Brain microvascular endothelial cell (primary cell): Measurements from ENCODE around the gene TUBA3C.

Source experiments
- DNase-seq: peaks from one replicate; pipeline ENCODE4 v3.0.0-alpha.2; 2020
- H3K27ac ChIP-seq: fragments of 250-450 bp; sonication (Bioruptor Pico); 2 replicates; pipeline ENCODE4 v1.5.1; 2020; ENCODE audit warnings: mild to moderate bottlenecking, moderate library complexity
- H3K27me3 ChIP-seq: fragments of 250-450 bp; sonication (Bioruptor Pico); replicated peaks from 2 replicates; pipeline ENCODE4 v1.5.1; 2020; ENCODE audit warnings: mild to moderate bottlenecking
- H3K36me3 ChIP-seq: fragments of 250-450 bp; sonication (Bioruptor Pico); replicated peaks from 2 replicates; pipeline ENCODE4 v1.5.1; 2020; ENCODE audit warnings: mild to moderate bottlenecking
- H3K4me3 ChIP-seq: 2 replicates; pipeline ENCODE4 v1.5.1; 2011; ENCODE audit warnings: low read depth, mild to moderate bottlenecking, control low read depth, low read length, moderate library complexity
- in situ Hi-C: cut with HindIII; loops from 2 replicates; pipeline ENCODE4 v1.10.0; 2017; ENCODE audit warnings: low sequenced_read_pairs, low pct_ligation_motif_present
- TF ChIP-seq, protein P1 (sequence below): IDR thresholded peaks from 2 replicates; pipeline ENCODE4 v1.5.1; 2011; ENCODE audit warnings: low read depth, mild to moderate bottlenecking, moderate library complexity, low read length, control low read depth, inconsistent platforms; ENCODE audit errors: missing control alignments

Gene TUBA3C

DNA sequence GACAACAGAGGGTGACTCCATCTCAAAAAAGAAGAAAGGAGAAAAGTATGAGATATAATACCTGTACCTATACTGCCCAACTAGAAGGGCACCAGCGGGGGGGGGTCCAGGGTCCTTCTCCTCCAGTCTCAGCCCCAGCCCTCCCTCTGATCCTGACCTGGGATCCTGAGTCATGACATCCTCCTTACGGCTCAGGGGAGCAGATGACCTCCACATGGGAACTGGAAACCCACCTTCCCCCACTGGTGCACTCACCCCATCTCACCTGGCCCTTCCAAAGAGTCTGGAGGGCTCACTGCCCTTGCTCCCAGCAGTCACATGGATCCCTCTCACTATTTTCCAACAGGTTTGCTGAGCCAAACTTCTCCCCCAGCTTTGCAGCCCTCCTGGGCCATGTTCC lies 24.2 kb downstream of the TUBA3C start:
- H3K27me3 ChIP-seq, result no peaks in the 10 kb centered on the region
- no peak for DNase-seq
- H3K27ac ChIP-seq, result no peak overlapping the region
- no peak overlapping the region for H3K4me3 ChIP-seq
- H3K36me3 ChIP-seq, result no peaks in the 10 kb centered on the region
- TF ChIP-seq, protein P1, sequence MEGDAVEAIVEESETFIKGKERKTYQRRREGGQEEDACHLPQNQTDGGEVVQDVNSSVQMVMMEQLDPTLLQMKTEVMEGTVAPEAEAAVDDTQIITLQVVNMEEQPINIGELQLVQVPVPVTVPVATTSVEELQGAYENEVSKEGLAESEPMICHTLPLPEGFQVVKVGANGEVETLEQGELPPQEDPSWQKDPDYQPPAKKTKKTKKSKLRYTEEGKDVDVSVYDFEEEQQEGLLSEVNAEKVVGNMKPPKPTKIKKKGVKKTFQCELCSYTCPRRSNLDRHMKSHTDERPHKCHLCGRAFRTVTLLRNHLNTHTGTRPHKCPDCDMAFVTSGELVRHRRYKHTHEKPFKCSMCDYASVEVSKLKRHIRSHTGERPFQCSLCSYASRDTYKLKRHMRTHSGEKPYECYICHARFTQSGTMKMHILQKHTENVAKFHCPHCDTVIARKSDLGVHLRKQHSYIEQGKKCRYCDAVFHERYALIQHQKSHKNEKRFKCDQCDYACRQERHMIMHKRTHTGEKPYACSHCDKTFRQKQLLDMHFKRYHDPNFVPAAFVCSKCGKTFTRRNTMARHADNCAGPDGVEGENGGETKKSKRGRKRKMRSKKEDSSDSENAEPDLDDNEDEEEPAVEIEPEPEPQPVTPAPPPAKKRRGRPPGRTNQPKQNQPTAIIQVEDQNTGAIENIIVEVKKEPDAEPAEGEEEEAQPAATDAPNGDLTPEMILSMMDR, result no peak
- in situ Hi-C loops, result no loop called here

DNA sequence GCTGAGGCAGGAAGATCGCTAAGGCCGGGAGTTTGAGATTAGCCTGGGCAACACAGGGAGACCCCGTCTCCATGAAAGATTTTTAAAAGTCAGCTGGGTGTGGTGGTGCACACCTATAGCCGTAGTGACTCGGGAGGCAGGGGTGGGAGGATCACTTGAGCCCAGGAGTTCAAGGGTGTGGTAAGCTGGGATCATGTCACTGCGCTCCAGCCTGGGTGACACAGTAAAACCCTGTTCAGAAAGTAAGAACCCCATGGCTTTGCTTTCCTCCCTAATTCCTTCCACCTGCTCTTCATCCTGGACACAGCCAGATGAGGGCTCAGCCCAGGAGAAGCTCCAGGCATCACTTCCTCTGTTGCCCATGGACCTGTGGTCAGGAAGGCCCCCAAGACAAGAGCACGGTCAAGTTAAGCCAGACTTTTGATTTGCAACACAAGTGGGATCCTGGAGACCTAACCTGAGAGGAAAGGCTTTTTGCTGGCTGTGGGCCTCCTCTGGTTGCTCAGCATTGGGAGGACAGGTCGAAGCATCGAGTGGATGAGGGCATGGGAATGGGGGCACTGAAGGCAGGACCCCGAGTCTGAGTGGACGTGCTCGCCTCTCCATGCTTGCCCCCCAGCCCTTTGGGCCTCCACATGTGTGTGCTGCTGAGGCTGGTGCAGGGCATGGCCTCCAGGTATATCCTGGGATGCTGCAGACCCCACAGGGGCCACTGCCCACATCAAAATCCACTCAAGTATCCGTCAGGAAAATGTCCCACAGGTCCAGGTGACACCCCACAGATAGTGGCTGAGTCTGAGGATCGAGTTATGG lies 25.4 kb downstream of the TUBA3C start:
- TF ChIP-seq, protein P1, result no peak
- no peaks in the 10 kb centered on the region for H3K36me3 ChIP-seq
- no peak overlapping the region for H3K4me3 ChIP-seq
- in situ Hi-C loops, result no loop called here
- DNase-seq, result no peak
- H3K27ac ChIP-seq, result no peak overlapping the region
- H3K27me3 ChIP-seq, result no peaks in the 10 kb centered on the region

DNA sequence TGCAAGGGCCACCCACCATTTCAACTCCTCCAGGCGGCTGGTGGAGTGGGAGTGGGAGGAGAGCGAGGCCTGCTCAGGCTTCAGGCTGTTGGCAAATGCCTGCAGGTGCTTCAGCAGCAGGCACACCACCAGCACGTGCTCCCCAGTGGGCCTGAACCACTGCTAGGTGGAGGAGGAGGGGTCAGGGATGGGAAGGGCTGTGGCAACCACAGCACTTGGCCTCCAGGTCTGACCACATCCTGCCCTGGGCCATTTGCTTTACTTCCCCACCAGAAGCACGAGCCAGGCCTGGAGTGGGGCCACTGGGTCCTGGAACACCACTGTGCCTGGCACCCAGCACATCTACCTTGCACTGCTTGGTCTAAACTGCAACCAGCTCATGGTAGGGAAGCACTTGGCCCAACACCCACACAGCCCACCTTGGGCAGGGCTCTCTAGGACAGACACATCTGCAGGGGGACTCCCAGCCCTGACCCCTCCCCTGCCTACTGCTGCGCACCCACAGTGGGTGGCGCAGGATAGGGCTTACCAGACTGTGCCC lies 26.2 kb downstream of the TUBA3C start:
- in situ Hi-C loops, result no loop called here
- Histone ChIP-seq H3K36me3 (no peaks in the 10 kb centered on the region), H3K27me3 (no peaks in the 10 kb centered on the region), H3K27ac (no peak overlapping the region), H3K4me3 (no peak overlapping the region)
- no peak for DNase-seq
- TF ChIP-seq, protein P1, result no peak

DNA sequence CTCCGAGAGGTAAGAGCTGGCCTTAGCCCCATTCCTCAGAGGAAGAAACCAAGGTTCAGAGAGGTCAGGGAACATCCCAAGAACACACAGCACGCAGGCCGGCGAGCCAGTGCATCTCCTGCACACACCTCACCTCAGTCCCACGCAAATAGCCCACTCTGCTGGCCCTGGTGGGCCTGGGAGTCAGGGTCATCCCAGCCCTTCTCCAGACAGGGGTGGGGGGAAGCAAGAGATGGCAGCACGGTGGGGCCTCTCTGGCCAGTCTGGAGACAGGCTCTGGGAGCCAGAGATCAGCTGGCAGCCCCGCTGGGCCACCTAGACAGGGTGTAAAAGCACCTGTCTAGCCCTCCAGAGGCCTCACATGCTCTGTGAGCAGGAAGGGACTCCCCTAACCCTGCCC lies 26.8 kb downstream of the TUBA3C start:
- Histone ChIP-seq H3K36me3 (no peaks in the 10 kb centered on the region), H3K4me3 (no peak overlapping the region), H3K27ac (no peak overlapping the region), H3K27me3 (no peaks in the 10 kb centered on the region)
- DNase-seq, result no peak
- in situ Hi-C loops, result no loop called here
- TF ChIP-seq, protein P1, result no peak

DNA sequence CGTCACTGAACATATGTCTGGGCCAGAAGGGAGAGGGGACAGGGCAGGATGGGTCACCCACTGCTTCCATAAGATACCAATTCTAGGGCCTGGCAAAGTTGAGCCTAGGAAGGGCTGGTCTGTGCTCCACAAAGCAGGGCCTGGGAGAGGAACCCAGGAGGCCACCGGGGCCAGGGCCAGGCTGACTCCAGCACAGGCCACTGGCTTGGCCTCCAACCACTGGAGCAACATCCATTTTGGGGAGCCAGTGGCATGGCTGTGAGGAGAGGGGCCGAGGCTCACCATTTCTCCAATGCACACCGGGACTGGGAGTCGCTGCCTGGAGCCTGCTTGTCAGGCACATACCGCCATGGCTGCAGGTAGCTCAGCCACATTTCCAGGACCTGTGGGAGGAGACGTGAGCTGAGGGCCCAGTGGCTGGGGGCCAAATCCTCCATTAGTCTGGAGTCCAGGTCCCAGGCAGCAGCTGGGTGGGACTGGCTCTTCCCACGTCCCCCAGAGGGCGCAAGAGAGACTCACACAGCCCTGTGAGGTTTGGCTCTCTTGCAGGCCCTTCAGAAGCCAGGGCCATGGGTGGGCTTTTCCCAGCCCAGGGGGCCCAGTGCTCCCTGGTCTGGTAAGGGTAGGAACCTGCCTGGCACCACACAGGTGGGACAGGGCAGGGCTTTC lies 27.7 kb downstream of the TUBA3C start:
- in situ Hi-C loops, result no loop called here
- DNase-seq, result no peak
- H3K27ac ChIP-seq, result no peak overlapping the region
- H3K4me3 ChIP-seq, result no peak overlapping the region
- no peaks in the 10 kb centered on the region for H3K36me3 ChIP-seq
- no peaks in the 10 kb centered on the region for H3K27me3 ChIP-seq
- TF ChIP-seq, protein P1, result no peak
